Ovary (tissue), 9 donors: Measurements from ENCODE around the gene RAB40C. TPM values are rescaled to one million over a fixed set of nuclear protein-coding genes. Genes with fewer than 3 reads are reported as not detected.

Source experiments
- DNase-seq, 5 donors: peaks; one replicate each; pipeline ENCODE4 v3.0.0-alpha.2; 2019 to 2020
- H3K27ac ChIP-seq, 2 donors: fragments of 200-600 bp; one replicate each; pipeline versions ENCODE4 v1.5.1 to v1.8.0; 2019 to 2022
- H3K27me3 ChIP-seq: fragments of 200-600 bp; one replicate; pipeline ENCODE4 v1.8.0; 2022
- H3K36me3 ChIP-seq: fragments of 200-600 bp; sonication (generic); one replicate; pipeline ENCODE4 v1.5.1; 2019
- H3K4me1 ChIP-seq: one replicate; pipeline ENCODE4 v1.8.1; 2013; ENCODE audit warnings: mild to moderate bottlenecking, moderate library complexity; ENCODE audit not compliant: insufficient read depth
- H3K4me3 ChIP-seq: fragments of 200-600 bp; sonication (generic); one replicate; pipeline ENCODE4 v1.5.1; 2017
- H3K9me3 ChIP-seq, 2 donors: fragments of 200-600 bp in 1 of 2; sonication (generic) in 1 of 2; one replicate each; pipeline versions ENCODE4 v1.5.1 to v1.8.1; 2013 to 2019; ENCODE audit warnings: mild to moderate bottlenecking in 1 of 2, moderate library complexity in 1 of 2
- EP300 ChIP-seq: sonication (generic); formaldehyde crosslinking; IDR thresholded peaks from one replicate; pipeline ENCODE4 v1.6.1; 2017; ENCODE audit warnings: antibody characterized with exemption
- POLR2A ChIP-seq: fragments of 450-650 bp; IDR thresholded peaks from one replicate; pipeline ENCODE4 v1.6.1; 2017; ENCODE audit warnings: antibody characterized with exemption, mild to moderate bottlenecking, moderate library complexity
- WGBS, 3 donors: extraction: QIAGEN DNeasy Blood & Tissue Kit in 1 of 3; methylation state at CpG; one replicate each; pipeline versions ENCODE4 v1.1.5 to v1.1.7; 2013 to 2017; 5-methylcytosine and 5-hydroxymethylcytosine counted together
- intact Hi-C, 4 donors: fragments of 100-400 bp; cut with DNase I; formaldehyde crosslinking; loops; one replicate each; pipeline versions ENCODE4 v1.11.0 to v1.15.1; 2022 to 2023
- polyA plus RNA-seq, 2 donors: library from polyadenylated mRNA; stranded (reverse); fragments of 200-250 nt in 1 of 2; fragments of 350-450 nt in 1 of 2; fragmentation: Illumina TruSeq in 1 of 2; extraction: RNeasy Lipid Tissue Mini Kit (QIAGEN cat#74804) in 1 of 2; gene quantifications; one replicate each; pipeline ENCODE4 v1.2.3, GENCODE V29; 2013 to 2014
- total RNA-seq, 7 donors: library from RNA; depleted of rRNA in 2 of 7; stranded (reverse); fragments of >200 nt in 2 of 7; fragmentation: NEBNext Ultra II Directional in 3 of 7; extraction: Animal tissue kit (Norgen Biotek cat#: 25700) in 3 of 7; gene quantifications; one replicate each; pipeline versions ENCODE4 v1.1.0 to v1.2.4, GENCODE V29; 2016 to 2023
- TF ChIP-seq, protein P1 (sequence below), 3 donors: fragments of 450-650 bp in 2 of 3; fragments of 200-600 bp in 1 of 3; IDR thresholded peaks; one replicate each; pipeline versions ENCODE4 v1.5.1 to v1.8.0; 2016 to 2022; ENCODE audit warnings: antibody characterized with exemption in 3 of 3, mild to moderate bottlenecking in 1 of 3
- donor health status: DM: no; HTN: no; CAD: no; lungs with moderate emphysema.
- donor health status: DM: no; HTN: no; CAD: no.
- donor health status: Bipolar disorder and iron deficiency.
- donor health status: DM: yes; HTN: yes; CAD: no.
- donor health status: DM: no; HTN: no; CAD: no.
- donor health status: DM: yes; HTN: yes; CAD: no.

Gene RAB40C
- total and polyA plus RNA-seq, 9 donors: 1.9 to 24.1 (median 21.0) TPM

DNA sequence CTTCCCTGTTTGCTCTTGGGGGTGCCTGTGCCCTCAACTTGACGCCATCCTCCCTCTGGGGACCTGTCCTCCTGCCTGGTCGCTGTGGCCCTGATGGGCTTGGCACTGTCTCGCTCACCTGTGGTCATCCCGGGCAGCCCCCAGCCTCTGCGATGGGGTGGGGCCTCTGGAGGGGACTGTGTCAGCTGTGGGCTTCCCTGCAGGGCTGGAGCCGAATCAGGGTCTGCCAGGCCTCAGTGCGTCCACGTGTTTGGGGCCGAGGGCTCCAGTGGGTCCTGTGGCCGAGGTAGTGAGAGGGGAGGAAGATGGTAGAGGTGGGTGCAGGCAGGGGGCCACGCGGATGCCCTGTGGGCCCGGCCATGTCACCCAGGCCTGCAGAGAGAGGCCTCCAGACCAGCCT lies 12.1 kb upstream of the RAB40C start:
- H3K4me3 ChIP-seq: no peak overlapping the region
- H3K27me3 ChIP-seq: no peaks in the 10 kb centered on the region
- H3K4me1 ChIP-seq: no peaks in the 10 kb centered on the region
- intact Hi-C loops: no loop called here
- no peak for DNase-seq
- 90 to 93% (median 91%) methylated on average over 12 to 13 of the region's 13 CpGs for WGBS, 3 donors
- no peak overlapping the region for H3K27ac ChIP-seq
- H3K36me3 ChIP-seq: no peaks in the 10 kb centered on the region
- TF ChIP-seq POLR2A: no peak
- TF ChIP-seq EP300: no peak
- TF ChIP-seq, protein P1, sequence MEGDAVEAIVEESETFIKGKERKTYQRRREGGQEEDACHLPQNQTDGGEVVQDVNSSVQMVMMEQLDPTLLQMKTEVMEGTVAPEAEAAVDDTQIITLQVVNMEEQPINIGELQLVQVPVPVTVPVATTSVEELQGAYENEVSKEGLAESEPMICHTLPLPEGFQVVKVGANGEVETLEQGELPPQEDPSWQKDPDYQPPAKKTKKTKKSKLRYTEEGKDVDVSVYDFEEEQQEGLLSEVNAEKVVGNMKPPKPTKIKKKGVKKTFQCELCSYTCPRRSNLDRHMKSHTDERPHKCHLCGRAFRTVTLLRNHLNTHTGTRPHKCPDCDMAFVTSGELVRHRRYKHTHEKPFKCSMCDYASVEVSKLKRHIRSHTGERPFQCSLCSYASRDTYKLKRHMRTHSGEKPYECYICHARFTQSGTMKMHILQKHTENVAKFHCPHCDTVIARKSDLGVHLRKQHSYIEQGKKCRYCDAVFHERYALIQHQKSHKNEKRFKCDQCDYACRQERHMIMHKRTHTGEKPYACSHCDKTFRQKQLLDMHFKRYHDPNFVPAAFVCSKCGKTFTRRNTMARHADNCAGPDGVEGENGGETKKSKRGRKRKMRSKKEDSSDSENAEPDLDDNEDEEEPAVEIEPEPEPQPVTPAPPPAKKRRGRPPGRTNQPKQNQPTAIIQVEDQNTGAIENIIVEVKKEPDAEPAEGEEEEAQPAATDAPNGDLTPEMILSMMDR (IDR thresholded peaks at IDR 0.05): no peak
- H3K9me3 ChIP-seq: no peaks in the 10 kb centered on the region

GRCh38 chr16:578232-578869 lies 11.5 kb upstream of the RAB40C start:
- no peaks in the 10 kb centered on the region for H3K36me3 ChIP-seq
- intact Hi-C loops: no loop called here

DNA sequence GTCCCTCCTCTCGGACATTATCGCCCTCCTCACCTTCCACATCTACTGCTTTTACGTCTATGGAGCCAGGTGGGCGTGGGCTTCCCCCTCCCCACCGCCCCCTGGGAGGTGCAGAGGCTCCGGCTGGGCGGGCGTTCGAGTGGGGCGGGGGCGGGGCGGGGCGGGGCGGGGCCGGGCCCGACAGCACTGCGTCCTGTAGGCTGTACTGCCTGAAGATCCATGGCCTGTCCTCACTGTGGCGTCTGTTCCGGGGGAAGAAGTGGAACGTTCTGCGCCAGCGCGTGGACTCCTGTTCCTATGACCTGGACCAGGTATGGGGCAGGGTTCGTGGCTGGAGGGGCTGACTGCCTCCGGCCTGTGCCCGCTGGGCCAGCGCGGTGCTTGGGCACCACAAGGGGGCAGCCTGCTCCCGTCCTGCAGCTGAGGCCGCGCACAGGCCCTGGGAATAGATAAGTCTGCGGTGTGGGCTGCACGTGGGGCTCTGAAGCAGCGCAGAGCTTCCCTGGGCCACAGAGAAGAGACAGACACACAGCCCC lies 10.9 kb upstream of the RAB40C start:
- peak in 3 of 5 donors; percentile 62 to 77 (median 66) for DNase-seq
- intact Hi-C loops: no loop called here
- H3K27me3 ChIP-seq: no peaks in the 10 kb centered on the region
- H3K4me3 ChIP-seq: no peak overlapping the region
- H3K27ac ChIP-seq: no peak overlapping the region
- no peaks in the 10 kb centered on the region for H3K36me3 ChIP-seq
- no peaks in the 10 kb centered on the region for H3K9me3 ChIP-seq
- TF ChIP-seq, protein P1 (IDR thresholded peaks at IDR 0.05): peak; percentile 22 to 46 (median 23)
- no peak for TF ChIP-seq POLR2A
- no peaks in the 10 kb centered on the region for H3K4me1 ChIP-seq
- WGBS, 3 donors: 44 to 56% (median 45%) methylated on average over 26 to 34 of the region's 34 CpGs

More at GRCh38 chr16:578232-578869, 11.5 kb upstream of the RAB40C start:
- no peak overlapping the region for H3K27ac ChIP-seq
- H3K9me3 ChIP-seq: no peaks in the 10 kb centered on the region
- H3K4me1 ChIP-seq: no peaks in the 10 kb centered on the region
- no peak overlapping the region for H3K4me3 ChIP-seq
- TF ChIP-seq, protein P1 (IDR thresholded peaks at IDR 0.05): no peak
- no peak for TF ChIP-seq POLR2A
- no peak for TF ChIP-seq EP300
- no peak for DNase-seq
- H3K27me3 ChIP-seq: no peaks in the 10 kb centered on the region
- 89 to 93% (median 89%) methylated on average over 22 to 24 of the region's 24 CpGs for WGBS, 3 donors

DNA sequence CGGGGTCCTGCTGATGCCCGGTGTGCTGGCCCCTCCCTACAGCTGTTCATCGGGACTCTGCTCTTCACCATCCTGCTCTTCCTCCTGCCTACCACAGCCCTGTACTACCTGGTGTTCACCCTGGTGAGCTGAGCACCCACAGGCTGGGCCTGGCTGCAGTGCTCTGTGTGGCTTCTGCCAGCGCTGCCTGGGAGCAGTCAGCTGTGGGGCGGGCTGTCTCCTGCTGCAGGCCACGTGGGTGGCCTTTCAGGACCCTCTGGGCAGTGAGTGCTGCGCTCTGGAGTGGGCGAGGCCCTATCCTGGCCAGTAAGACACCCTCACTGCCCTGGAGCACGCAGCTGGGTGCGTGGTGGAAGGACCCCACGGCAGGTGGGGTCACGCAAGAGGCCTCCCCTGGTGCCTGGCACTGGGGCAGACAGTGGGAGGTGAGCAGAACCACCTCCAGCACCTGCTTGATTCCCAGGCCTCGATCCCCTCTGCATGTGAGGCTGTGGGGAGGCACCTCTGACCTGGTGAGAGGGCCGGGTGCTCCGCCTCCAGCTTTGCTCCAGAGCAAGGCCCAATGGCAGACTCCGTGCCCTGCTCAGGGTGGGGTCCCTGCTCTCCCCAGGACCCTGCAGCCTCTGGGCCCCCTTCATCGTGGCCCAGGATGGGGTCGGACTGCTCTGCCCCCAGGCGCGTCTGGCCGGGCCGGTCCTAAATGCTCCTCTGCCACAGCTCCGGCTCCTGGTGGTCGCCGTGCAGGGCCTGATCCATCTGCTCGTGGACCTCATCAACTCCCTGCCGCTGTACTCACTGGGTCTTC lies 9.5 kb upstream of the RAB40C start:
- intact Hi-C loops: loop anchor here in 2 of 4 donors (5.0 kb wide), 2 partner anchors 62 to 82 kb away; partner anchors contain the start of gene MCRIP2 (in 1 of the 2)
- Histone ChIP-seq H3K4me1 (no peaks in the 10 kb centered on the region), H3K27me3 (no peaks in the 10 kb centered on the region), H3K36me3 (no peaks in the 10 kb centered on the region), H3K4me3 (no peak overlapping the region), H3K27ac (no peak overlapping the region), H3K9me3 (no peaks in the 10 kb centered on the region)
- no peak for DNase-seq
- 88 to 91% (median 89%) methylated on average over 19 to 27 of the region's 27 CpGs for WGBS, 3 donors
- TF ChIP-seq POLR2A (no peak), EP300 (no peak)
- TF ChIP-seq, protein P1 (IDR thresholded peaks at IDR 0.05): no peak
